HEK293T (cell line): ENCODE results near the gene BOC.

Experiments
- CTCF ChIA-PET: fragments of 350-600 bp; formaldehyde crosslinking; extraction: SDS; loops from one replicate; lab custom pipeline; 2021; ENCODE audit warnings: antibody characterized with exemption, inconsistent platforms; lab: Yijun Ruan, JAX
- POLR2A ChIA-PET: fragments of 350-600 bp; formaldehyde crosslinking; extraction: SDS; loops from one replicate; lab custom pipeline; 2020; ENCODE audit warnings: antibody characterized with exemption, inconsistent platforms; lab: Yijun Ruan, JAX
- DNase-seq: peaks from one replicate; pipeline ENCODE4 v3.0.0; 2012; ENCODE audit warnings: mixed read lengths; ENCODE audit errors: extremely low spot score
- ARNT ChIP-seq: fragments of 450-650 bp; IDR thresholded peaks from 2 replicates; pipeline ENCODE4 v1.6.1; 2017; ENCODE audit warnings: mild to moderate bottlenecking
- BHLHE40 ChIP-seq: fragments of 450-650 bp; IDR thresholded peaks from 2 replicates; pipeline ENCODE4 v1.6.1; 2016; ENCODE audit warnings: mild to moderate bottlenecking, moderate library complexity, borderline replicate concordance
- CTBP1 ChIP-seq: fragments of 450-650 bp; IDR thresholded peaks from 2 replicates; pipeline ENCODE4 v1.6.1; 2016; ENCODE audit warnings: borderline replicate concordance
- ELF4 ChIP-seq: fragments of 450-650 bp; IDR thresholded peaks from 2 replicates; pipeline ENCODE4 v1.6.1; 2017; ENCODE audit warnings: antibody characterized with exemption
- FOXA1 ChIP-seq: fragments of 450-650 bp; IDR thresholded peaks from 2 replicates; pipeline ENCODE4 v1.6.1; 2016; ENCODE audit warnings: mild to moderate bottlenecking
- FOXK2 ChIP-seq: fragments of 450-650 bp; IDR thresholded peaks from 2 replicates; pipeline ENCODE4 v1.6.1; 2016; ENCODE audit warnings: mild to moderate bottlenecking
- FOXM1 ChIP-seq: fragments of 450-650 bp; IDR thresholded peaks from 2 replicates; pipeline ENCODE4 v1.6.1; 2017; ENCODE audit warnings: mild to moderate bottlenecking, borderline replicate concordance
- HDGF ChIP-seq: fragments of 450-650 bp; IDR thresholded peaks from 2 replicates; pipeline ENCODE4 v1.6.1; 2017; ENCODE audit warnings: antibody characterized with exemption, borderline replicate concordance
- L3MBTL2 ChIP-seq: fragments of 450-650 bp; conservative IDR thresholded peaks from 2 replicates; pipeline ENCODE4 v1.6.1; 2016; ENCODE audit warnings: mild to moderate bottlenecking
- LEF1 ChIP-seq: fragments of 450-650 bp; IDR thresholded peaks from 2 replicates; pipeline ENCODE4 v1.6.1; 2017; ENCODE audit warnings: mild to moderate bottlenecking, borderline replicate concordance
- NFRKB ChIP-seq: fragments of 450-650 bp; IDR thresholded peaks from 2 replicates; pipeline ENCODE4 v1.6.1; 2016; ENCODE audit warnings: mild to moderate bottlenecking, moderate library complexity
- SP1 ChIP-seq: fragments of 450-650 bp; IDR thresholded peaks from 2 replicates; pipeline ENCODE4 v1.6.1; 2017
- SUZ12 ChIP-seq: fragments of 450-650 bp; IDR thresholded peaks from 2 replicates; pipeline ENCODE4 v1.6.1; 2016; ENCODE audit warnings: mild to moderate bottlenecking
- TARDBP ChIP-seq: fragments of 450-650 bp; IDR thresholded peaks from 2 replicates; pipeline ENCODE4 v1.6.1; 2016
- ZNF384 ChIP-seq: fragments of 450-650 bp; IDR thresholded peaks from 2 replicates; pipeline ENCODE4 v1.6.1; 2016
- TF ChIP-seq, protein P1 (sequence below): fragments of 450-650 bp; IDR thresholded peaks from 2 replicates; pipeline ENCODE4 v1.6.1; 2016

Gene BOC

GRCh38 chr3:113186566-113186965, 24.8 kb upstream of the BOC start:
- DNase-seq: no peak

DNA sequence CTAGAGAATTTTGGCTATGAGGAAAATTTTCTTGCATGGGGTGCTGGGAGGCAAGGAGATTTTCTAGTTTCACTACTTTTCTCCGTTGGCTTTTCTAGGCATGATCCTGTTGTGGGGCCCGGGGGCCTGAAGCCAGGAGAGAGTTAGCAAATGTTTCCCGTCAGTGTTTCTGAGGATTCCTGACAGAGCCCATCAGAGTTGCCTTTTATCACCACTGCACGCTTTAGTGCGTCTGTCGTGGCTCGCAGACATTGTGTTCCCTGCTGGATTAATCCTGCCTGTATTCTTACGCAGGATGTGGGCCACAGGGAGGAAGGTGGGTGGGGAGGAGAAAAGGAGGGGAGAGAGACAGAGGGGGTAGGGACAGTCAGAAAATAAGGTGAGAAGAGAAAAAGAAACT, 18.1 kb upstream of the BOC start:
- ChIA-PET POLR2A (no interaction called here), CTCF (no interaction called here)
- no peak for DNase-seq
- no peak for TF ChIP-seq NFRKB
- no peak for TF ChIP-seq SP1
- TF ChIP-seq BHLHE40: no peak
- TF ChIP-seq FOXK2: no peak
- TF ChIP-seq CTBP1: no peak
- TF ChIP-seq HDGF: no peak
- no peak for TF ChIP-seq ARNT
- TF ChIP-seq SUZ12: no peak
- no peak for TF ChIP-seq FOXM1
- TF ChIP-seq, protein P1, sequence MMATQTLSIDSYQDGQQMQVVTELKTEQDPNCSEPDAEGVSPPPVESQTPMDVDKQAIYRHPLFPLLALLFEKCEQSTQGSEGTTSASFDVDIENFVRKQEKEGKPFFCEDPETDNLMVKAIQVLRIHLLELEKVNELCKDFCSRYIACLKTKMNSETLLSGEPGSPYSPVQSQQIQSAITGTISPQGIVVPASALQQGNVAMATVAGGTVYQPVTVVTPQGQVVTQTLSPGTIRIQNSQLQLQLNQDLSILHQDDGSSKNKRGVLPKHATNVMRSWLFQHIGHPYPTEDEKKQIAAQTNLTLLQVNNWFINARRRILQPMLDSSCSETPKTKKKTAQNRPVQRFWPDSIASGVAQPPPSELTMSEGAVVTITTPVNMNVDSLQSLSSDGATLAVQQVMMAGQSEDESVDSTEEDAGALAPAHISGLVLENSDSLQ: no peak
- TF ChIP-seq L3MBTL2: no peak
- TF ChIP-seq ZNF384: no peak
- TF ChIP-seq TARDBP: no peak
- no peak for TF ChIP-seq FOXA1
- no peak for TF ChIP-seq ELF4

More at GRCh38 chr3:113186566-113186965, 24.8 kb upstream of the BOC start:
- CTCF ChIA-PET: no interaction called here
- POLR2A ChIA-PET: no interaction called here
- no peak for TF ChIP-seq FOXA1

DNA sequence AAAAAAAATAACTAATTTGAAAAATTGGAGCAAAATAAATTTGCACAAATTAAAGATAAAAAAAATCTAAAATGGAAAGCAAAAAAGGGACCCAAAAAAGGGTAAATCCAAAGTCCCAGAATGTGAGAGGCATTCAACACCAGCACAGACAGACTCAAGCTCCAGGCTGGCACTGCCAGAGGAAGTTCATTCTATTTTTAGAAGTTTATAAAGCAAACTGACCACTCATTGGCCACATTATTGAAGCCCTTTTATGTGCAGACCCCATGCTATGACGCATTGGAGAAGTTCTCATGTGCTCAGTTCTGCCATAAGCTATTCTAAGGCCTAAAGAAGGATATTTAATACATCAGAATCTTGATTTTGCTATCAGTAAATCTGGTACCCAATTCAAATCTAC, 17.6 kb upstream of the BOC start:
- TF ChIP-seq HDGF (no peak), L3MBTL2 (no peak), CTBP1 (no peak), FOXK2 (no peak), ELF4 (no peak)
- TF ChIP-seq, protein P1: no peak
- CTCF ChIA-PET: interaction anchor here (0.6 to 1.4 kb wide), 2 partner anchors 11 to 12 kb away, joined by 3 to 4 read pairs; no protein-coding TSS in a partner anchor
- DNase-seq: no peak
- POLR2A ChIA-PET: no interaction called here

DNA sequence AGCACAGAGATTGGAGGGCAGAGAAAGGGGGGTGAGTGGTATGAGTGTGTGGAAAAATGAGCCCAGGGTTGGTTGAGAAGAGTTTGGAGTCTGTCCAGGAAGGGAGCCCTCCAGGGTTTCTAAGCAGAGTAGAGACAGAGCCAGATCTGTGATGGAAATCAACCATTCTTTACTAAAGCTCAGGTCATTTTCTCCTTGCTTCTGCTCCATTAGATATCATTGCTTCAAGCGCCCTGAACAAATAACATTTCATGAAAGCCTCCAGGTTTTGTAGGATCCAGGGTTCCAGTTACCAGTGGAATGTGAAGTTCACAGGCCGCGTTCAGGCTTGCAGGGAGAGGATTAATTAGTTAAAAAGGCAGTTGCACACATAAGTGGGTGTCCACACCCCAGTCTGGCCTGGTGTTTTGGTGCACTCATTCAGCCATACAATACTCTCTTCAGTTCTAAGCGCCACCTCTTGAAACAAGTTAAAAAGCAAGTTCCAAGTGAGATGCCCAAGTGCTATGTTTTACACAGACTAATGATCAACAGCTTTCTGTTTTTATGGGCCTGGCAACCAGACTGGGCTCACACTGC, 16.4 kb upstream of the BOC start:
- TF ChIP-seq HDGF (no peak), CTBP1 (no peak), L3MBTL2 (no peak), NFRKB (no peak), FOXK2 (no peak), ARNT (no peak), ELF4 (no peak), FOXA1 (no peak), LEF1 (no peak), FOXM1 (no peak), ZNF384 (no peak), SP1 (no peak), TARDBP (no peak), SUZ12 (no peak), BHLHE40 (no peak)
- TF ChIP-seq, protein P1: no peak
- POLR2A ChIA-PET: interaction anchor here (0.7 kb wide), 1 partner anchor 319 kb away, joined by 3 read pairs; no protein-coding TSS in a partner anchor
- DNase-seq: no peak
- CTCF ChIA-PET: interaction anchor here (1.4 kb wide), 1 partner anchor 12 kb away, joined by 4 read pairs; no protein-coding TSS in a partner anchor

DNA sequence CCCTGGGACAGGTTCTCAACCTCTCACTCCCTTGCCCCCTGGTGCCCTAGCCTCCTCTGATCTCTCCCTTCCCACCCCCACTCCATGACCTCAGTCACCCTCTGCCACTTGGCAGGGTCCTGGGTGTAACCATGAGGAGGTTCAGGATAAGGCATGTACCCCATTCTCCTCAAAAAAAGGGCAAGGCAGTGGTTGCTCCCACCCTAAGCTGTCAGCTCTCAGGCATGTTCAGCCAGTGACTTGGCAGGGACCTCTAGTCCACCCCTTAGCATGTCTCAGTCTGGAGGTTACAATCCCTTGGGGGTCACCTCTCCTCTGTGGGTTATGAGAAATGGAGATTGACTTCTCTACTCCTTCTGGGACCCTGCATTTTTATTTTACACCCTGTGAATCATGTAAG, 11.0 kb upstream of the BOC start:
- POLR2A ChIA-PET: interaction anchor here (1.8 kb wide), 1 partner anchor 11 kb away, joined by 9 read pairs; the partner anchor contains the start of gene BOC
- CTCF ChIA-PET: no interaction called here
- no peak for TF ChIP-seq NFRKB
- TF ChIP-seq SUZ12: no peak
- no peak for TF ChIP-seq ZNF384
- no peak for TF ChIP-seq FOXM1
- no peak for TF ChIP-seq ELF4
- no peak for TF ChIP-seq L3MBTL2
- TF ChIP-seq, protein P1: no peak
- DNase-seq: no peak

- CTCF ChIA-PET: no interaction called here
- POLR2A ChIA-PET: interaction anchor here (1.8 kb wide), 1 partner anchor 10 kb away, joined by 9 read pairs; the partner anchor contains the start of gene BOC
- TF ChIP-seq, protein P1: no peak
- TF ChIP-seq ARNT: no peak
- DNase-seq: no peak
Measured at GRCh38 chr3:113200946-113201345, 10.4 kb upstream of the BOC start.
